OCI-LY1 (cell line): ENCODE measurements around the gene RUNX1.
A peak's percentile ranks its signal among the peaks of the same experiment; 100 is the strongest.

Experiments
- H2AFZ ChIP-seq: fragments of 200-600 bp; sonication (generic), shearing (Covaris generic); 2 replicates; pipeline ENCODE4 v1.6.0; 2014; ENCODE audit warnings: antibody characterized with exemption, mild to moderate bottlenecking, low read length
- H3F3A ChIP-seq: fragments of 200-600 bp; sonication (generic), shearing (Covaris generic); 2 replicates; pipeline ENCODE4 v1.6.0; 2014; ENCODE audit warnings: mild to moderate bottlenecking, antibody characterized with exemption, low read length, moderate library complexity; ENCODE audit not compliant: insufficient read depth
- H3K27ac ChIP-seq: fragments of 200-600 bp; sonication (generic); 2 replicates; pipeline ENCODE4 v1.5.1; 2014; ENCODE audit warnings: low read length, mixed run types, mild to moderate bottlenecking, low read depth; ENCODE audit not compliant: poor library complexity, severe bottlenecking
- H3K27me3 ChIP-seq: fragments of 200-600 bp; sonication (generic); 2 replicates; pipeline ENCODE4 v1.6.0; 2014; ENCODE audit warnings: antibody characterized with exemption, mild to moderate bottlenecking, low read length, moderate library complexity; ENCODE audit not compliant: insufficient read depth
- H3K36me3 ChIP-seq: fragments of 200-600 bp; sonication (generic); 2 replicates; pipeline ENCODE4 v1.6.1; 2014; ENCODE audit warnings: mild to moderate bottlenecking, antibody characterized with exemption, low read length, moderate library complexity, mixed read lengths; ENCODE audit not compliant: insufficient read depth
- H3K4me1 ChIP-seq: fragments of 200-600 bp; sonication (generic); 2 replicates; pipeline ENCODE4 v1.5.1; 2014; ENCODE audit warnings: mild to moderate bottlenecking, low read length, moderate library complexity; ENCODE audit not compliant: insufficient read depth, severe bottlenecking
- H3K4me2 ChIP-seq: fragments of 200-600 bp; sonication (generic), shearing (Covaris generic); 2 replicates; pipeline ENCODE4 v1.6.1; 2014; ENCODE audit warnings: low read length
- H3K4me3 ChIP-seq: fragments of 200-600 bp; sonication (generic); 2 replicates; pipeline ENCODE4 v1.5.1; 2014; ENCODE audit warnings: low read length, low read depth, mild to moderate bottlenecking, mixed read lengths; ENCODE audit not compliant: poor library complexity, severe bottlenecking
- H3K79me2 ChIP-seq: fragments of 200-600 bp; shearing (Covaris generic); 2 replicates; pipeline ENCODE4 v1.6.1; 2016; ENCODE audit warnings: mixed run types, low read length, mixed read lengths; ENCODE audit not compliant: insufficient read depth
- H3K9ac ChIP-seq: fragments of 200-600 bp; sonication (generic), shearing (Covaris generic); 2 replicates; pipeline ENCODE4 v1.6.1; 2014; ENCODE audit warnings: mild to moderate bottlenecking, low read length, mixed read lengths
- H3K9me2 ChIP-seq: fragments of 200-600 bp; sonication (generic), shearing (Covaris generic); 2 replicates; pipeline ENCODE4 v1.6.1; 2014; ENCODE audit warnings: low read depth, mild to moderate bottlenecking, low read length, mixed read lengths
- H3K9me3 ChIP-seq: fragments of 200-600 bp; shearing (Covaris generic); 2 replicates; pipeline ENCODE4 v1.6.1; 2014; ENCODE audit warnings: low read length, mixed read lengths
- H4K20me1 ChIP-seq: fragments of 200-600 bp; sonication (generic), shearing (Covaris generic); 2 replicates; pipeline ENCODE4 v1.6.0; 2016; ENCODE audit warnings: mild to moderate bottlenecking, low read length; ENCODE audit not compliant: insufficient read depth
- EZH2 ChIP-seq: fragments of 200-600 bp; sonication (generic), shearing (Covaris generic); IDR thresholded peaks from 2 replicates; pipeline ENCODE4 v1.8.0; 2017; ENCODE audit warnings: borderline replicate concordance, mixed run types, mild to moderate bottlenecking, antibody characterized with exemption, low read length, moderate library complexity, mixed read lengths
- TF ChIP-seq, protein P1 (sequence below): fragments of 200-600 bp; sonication (generic), shearing (Covaris generic); IDR thresholded peaks from 2 replicates; pipeline ENCODE4 v1.5.1; 2017; ENCODE audit warnings: mild to moderate bottlenecking, antibody characterized with exemption, low read length, moderate library complexity, mixed read lengths

Gene RUNX1

DNA sequence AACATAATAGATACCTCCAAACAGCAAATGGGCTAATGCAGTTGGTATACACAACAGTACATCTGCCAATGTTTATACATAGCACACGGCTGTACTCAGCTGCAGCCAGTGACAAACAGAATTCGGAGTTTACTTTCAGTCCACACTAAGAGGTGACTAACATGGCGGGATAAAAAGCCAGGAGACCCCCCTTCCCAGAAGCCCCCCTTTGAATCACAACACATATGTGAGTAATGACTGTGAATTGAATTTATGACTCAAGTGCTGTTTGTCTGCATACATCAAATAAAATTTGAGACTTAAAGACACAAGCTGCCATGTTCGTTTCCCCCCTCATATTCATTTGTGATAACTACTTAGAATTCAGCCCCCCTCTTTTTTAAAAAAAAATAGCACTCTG, 113.2 kb downstream of the RUNX1 start:
- H4K20me1 ChIP-seq: no peaks in the 10 kb centered on the region
- no peaks in the 10 kb centered on the region for H3K36me3 ChIP-seq
- peaks cover 18% of the 10 kb centered on the region for H3K4me1 ChIP-seq
- H3K9ac ChIP-seq: no peak overlapping the region
- no peak overlapping the region for H3K4me2 ChIP-seq
- H3F3A ChIP-seq: no peaks in the 10 kb centered on the region
- no peaks in the 10 kb centered on the region for H3K9me2 ChIP-seq
- H3K4me3 ChIP-seq: no peak overlapping the region
- TF ChIP-seq, protein P1, sequence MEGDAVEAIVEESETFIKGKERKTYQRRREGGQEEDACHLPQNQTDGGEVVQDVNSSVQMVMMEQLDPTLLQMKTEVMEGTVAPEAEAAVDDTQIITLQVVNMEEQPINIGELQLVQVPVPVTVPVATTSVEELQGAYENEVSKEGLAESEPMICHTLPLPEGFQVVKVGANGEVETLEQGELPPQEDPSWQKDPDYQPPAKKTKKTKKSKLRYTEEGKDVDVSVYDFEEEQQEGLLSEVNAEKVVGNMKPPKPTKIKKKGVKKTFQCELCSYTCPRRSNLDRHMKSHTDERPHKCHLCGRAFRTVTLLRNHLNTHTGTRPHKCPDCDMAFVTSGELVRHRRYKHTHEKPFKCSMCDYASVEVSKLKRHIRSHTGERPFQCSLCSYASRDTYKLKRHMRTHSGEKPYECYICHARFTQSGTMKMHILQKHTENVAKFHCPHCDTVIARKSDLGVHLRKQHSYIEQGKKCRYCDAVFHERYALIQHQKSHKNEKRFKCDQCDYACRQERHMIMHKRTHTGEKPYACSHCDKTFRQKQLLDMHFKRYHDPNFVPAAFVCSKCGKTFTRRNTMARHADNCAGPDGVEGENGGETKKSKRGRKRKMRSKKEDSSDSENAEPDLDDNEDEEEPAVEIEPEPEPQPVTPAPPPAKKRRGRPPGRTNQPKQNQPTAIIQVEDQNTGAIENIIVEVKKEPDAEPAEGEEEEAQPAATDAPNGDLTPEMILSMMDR: no peak
- TF ChIP-seq EZH2: no peak
- no peaks in the 10 kb centered on the region for H3K27me3 ChIP-seq
- no peaks in the 10 kb centered on the region for H3K9me3 ChIP-seq
- peaks cover 3% of the 10 kb centered on the region; the same call in 1 of the 2 replicates for H3K79me2 ChIP-seq
- H3K27ac ChIP-seq: no peak overlapping the region
- no peak overlapping the region for H2AFZ ChIP-seq

- no peak for TF ChIP-seq EZH2
- TF ChIP-seq, protein P1: no peak
- Histone ChIP-seq H3K4me3 (no peak overlapping the region), H4K20me1 (no peaks in the 10 kb centered on the region), H3K27ac (no peak overlapping the region), H3K9ac (no peak overlapping the region), H3K9me2 (no peaks in the 10 kb centered on the region), H3K4me2 (no peak overlapping the region), H3K27me3 (no peaks in the 10 kb centered on the region), H3K36me3 (0 out of 2 replicates have a peak, but pooled peaks cover 4% of the 10 kb centered on the region), H3K4me1 (peaks cover 18% of the 10 kb centered on the region), H3K9me3 (no peaks in the 10 kb centered on the region), H3F3A (no peaks in the 10 kb centered on the region), H3K79me2 (peaks cover 3% of the 10 kb centered on the region; the same call in 1 of the 2 replicates), H2AFZ (no peak overlapping the region)
Measured at GRCh38 chr21:34935452-34935851, 113.7 kb downstream of the RUNX1 start.

DNA sequence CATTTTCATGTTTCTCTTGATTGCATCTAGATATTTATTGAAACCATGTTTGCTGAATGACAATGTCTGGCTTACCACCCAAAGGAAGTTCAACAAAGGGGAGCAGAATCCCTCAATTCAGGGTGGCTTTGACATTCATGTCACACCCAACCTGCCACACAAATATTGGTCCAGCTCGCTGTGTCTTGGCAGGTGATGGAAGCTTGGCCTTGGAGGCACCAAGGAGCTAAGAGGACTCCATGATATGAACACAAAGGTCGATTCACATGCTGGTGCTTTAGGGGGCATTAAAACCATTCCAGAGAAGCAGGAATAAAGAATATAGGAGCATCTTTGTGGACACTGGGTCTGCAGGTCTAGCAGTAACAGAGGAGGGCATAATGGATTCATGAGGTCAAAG, 114.8 kb downstream of the RUNX1 start:
- Histone ChIP-seq H3K36me3 (0 out of 2 replicates have a peak, but pooled peaks cover 4% of the 10 kb centered on the region), H3K9me3 (no peaks in the 10 kb centered on the region), H3K9me2 (no peaks in the 10 kb centered on the region), H3K79me2 (peaks cover 3% of the 10 kb centered on the region; the same call in 1 of the 2 replicates), H4K20me1 (no peaks in the 10 kb centered on the region), H3K4me3 (no peak overlapping the region), H2AFZ (no peak overlapping the region), H3K4me1 (peaks cover 18% of the 10 kb centered on the region), H3K9ac (no peak overlapping the region), H3K4me2 (peak overlapping the region; percentile 3; the same call in 1 of the 2 replicates), H3F3A (no peaks in the 10 kb centered on the region), H3K27me3 (no peaks in the 10 kb centered on the region), H3K27ac (no peak overlapping the region)
- TF ChIP-seq, protein P1: no peak
- TF ChIP-seq EZH2: no peak
